Thoracic aorta (tissue), 2 donors: ENCODE data around the gene WNT7B. TPM values are rescaled to one million over a fixed set of nuclear protein-coding genes. Genes with fewer than 3 reads are reported as not detected.

Experiments used
- ATAC-seq: fragments of 150-250 bp; one replicate; pipeline ENCODE4 v1.8.0; 2017; ENCODE audit warnings: low read depth; ENCODE audit not compliant: insufficient number of reproducible peaks, low FRiP score
- DNase-seq: peaks from one replicate; pipeline ENCODE4 v3.0.0-alpha.2; 2020; ENCODE audit warnings: low spot score
- H3K27ac ChIP-seq, 2 donors: fragments of 200-600 bp; sonication (generic); 1 replicate in 1 of 2; 2 replicates in 1 of 2; pipeline ENCODE4 v1.5.1; 2016; ENCODE audit warnings: mild to moderate bottlenecking in 2 of 2, moderate library complexity in 2 of 2
- H3K27me3 ChIP-seq: fragments of 200-600 bp; sonication (generic); replicated peaks from 2 replicates; pipeline ENCODE4 v1.6.0; 2016; ENCODE audit warnings: mild to moderate bottlenecking; ENCODE audit not compliant: insufficient read depth
- H3K36me3 ChIP-seq: fragments of 200-600 bp; sonication (generic); one replicate; pipeline ENCODE4 v1.5.1; 2016
- H3K4me1 ChIP-seq, 2 donors: fragments of 200-600 bp; sonication (generic); 1 replicate in 1 of 2; 2 replicates in 1 of 2; pipeline versions ENCODE4 v1.5.1 to v1.6.0; 2016; ENCODE audit warnings: low read depth in 2 of 2, mild to moderate bottlenecking in 1 of 2; ENCODE audit not compliant: control insufficient read depth in 1 of 2
- H3K4me3 ChIP-seq: fragments of 200-600 bp; sonication (generic); 2 replicates; pipeline ENCODE4 v1.5.1; 2016; ENCODE audit warnings: mild to moderate bottlenecking
- H3K9me3 ChIP-seq: fragments of 200-600 bp; sonication (generic); 2 replicates; pipeline ENCODE4 v1.5.1; 2016
- CTCF ChIP-seq: fragments of 200-600 bp; sonication (generic); IDR thresholded peaks from one replicate; pipeline ENCODE4 v1.5.1; 2019; ENCODE audit warnings: antibody characterized with exemption
- total RNA-seq, 2 donors: library from RNA; depleted of rRNA; stranded (reverse); fragments of >200 nt; gene quantifications; one replicate each; pipeline versions ENCODE4 v1.1.0 to v1.2.3, GENCODE V29; 2016

WNT7B gene
- total RNA-seq, 2 donors from 2014 or later, result not detected

- Histone ChIP-seq H3K4me3 (no peak overlapping the region), H3K4me1 (peaks cover 25 to 44% of the 10 kb centered on the region in 2 donors), H3K36me3 (no peaks in the 10 kb centered on the region), H3K27ac (no peak overlapping the region), H3K9me3 (no peaks in the 10 kb centered on the region), H3K27me3 (no peaks in the 10 kb centered on the region)
- ATAC-seq (no peak), DNase-seq (no peak)
- TF ChIP-seq CTCF, result no peak
These were observed 16.9 kb upstream of the WNT7B start for GRCh38 chr22:45993841-45994240.

GRCh38 chr22:45993143-45993692 lies 16.3 kb upstream of the WNT7B start:
- Histone ChIP-seq H3K9me3 (no peaks in the 10 kb centered on the region), H3K4me1 (peaks cover 25 to 38% of the 10 kb centered on the region in 2 donors), H3K27me3 (no peaks in the 10 kb centered on the region), H3K27ac (no peak overlapping the region), H3K36me3 (no peaks in the 10 kb centered on the region), H3K4me3 (no peak overlapping the region)
- DNase-seq (no peak), ATAC-seq (no peak)
- no peak for TF ChIP-seq CTCF

GRCh38 chr22:45992737-45993136 lies 15.8 kb upstream of the WNT7B start:
- Histone ChIP-seq H3K27me3 (no peaks in the 10 kb centered on the region), H3K9me3 (no peaks in the 10 kb centered on the region), H3K27ac (no peak overlapping the region), H3K36me3 (no peaks in the 10 kb centered on the region), H3K4me1 (peaks cover 21 to 33% of the 10 kb centered on the region in 2 donors), H3K4me3 (no peak overlapping the region)
- DNase-seq, result no peak
- ATAC-seq, result no peak
- TF ChIP-seq CTCF, result no peak

GRCh38 chr22:45991098-45991497 lies 14.1 kb upstream of the WNT7B start:
- DNase-seq (no peak), ATAC-seq (no peak)
- H3K36me3 ChIP-seq, result no peaks in the 10 kb centered on the region
- no peak overlapping the region for H3K27ac ChIP-seq
- peaks cover 9 to 18% of the 10 kb centered on the region in 2 donors for H3K4me1 ChIP-seq
- H3K9me3 ChIP-seq, result no peaks in the 10 kb centered on the region
- no peak overlapping the region for H3K4me3 ChIP-seq
- TF ChIP-seq CTCF, result no peak
- no peaks in the 10 kb centered on the region for H3K27me3 ChIP-seq

GRCh38 chr22:45987136-45987861 lies 10.3 kb upstream of the WNT7B start:
- TF ChIP-seq CTCF, result no peak
- H3K4me1 ChIP-seq, result no peaks in the 10 kb centered on the region
- H3K36me3 ChIP-seq, result no peaks in the 10 kb centered on the region
- no peak overlapping the region for H3K4me3 ChIP-seq
- H3K9me3 ChIP-seq, result no peaks in the 10 kb centered on the region
- no peaks in the 10 kb centered on the region for H3K27me3 ChIP-seq
- DNase-seq (no peak), ATAC-seq (no peak)
- no peak overlapping the region for H3K27ac ChIP-seq
